Cardiac fibroblast (primary cell): ENCODE data around the gene CLIC6.

Experiments used
- DNase-seq, 2 donors: peaks; one replicate each; pipeline versions ENCODE4 v3.0.0 to v3.0.0-alpha.2; 2010; ENCODE audit warnings: low read depth in 2 of 2
- H3K4me3 ChIP-seq, 2 donors: replicated peaks in 1 of 2; 1 replicate in 1 of 2; 2 replicates in 1 of 2; pipeline ENCODE4 v1.5.1; 2011; ENCODE audit warnings: low read depth in 2 of 2, low read length in 2 of 2, mild to moderate bottlenecking in 2 of 2, moderate library complexity in 1 of 2
- CTCF ChIP-seq: IDR thresholded peaks from one replicate; pipeline ENCODE4 v1.5.1; 2011; ENCODE audit warnings: low read depth, mild to moderate bottlenecking, low read length, inconsistent platforms

Gene CLIC6

DNA sequence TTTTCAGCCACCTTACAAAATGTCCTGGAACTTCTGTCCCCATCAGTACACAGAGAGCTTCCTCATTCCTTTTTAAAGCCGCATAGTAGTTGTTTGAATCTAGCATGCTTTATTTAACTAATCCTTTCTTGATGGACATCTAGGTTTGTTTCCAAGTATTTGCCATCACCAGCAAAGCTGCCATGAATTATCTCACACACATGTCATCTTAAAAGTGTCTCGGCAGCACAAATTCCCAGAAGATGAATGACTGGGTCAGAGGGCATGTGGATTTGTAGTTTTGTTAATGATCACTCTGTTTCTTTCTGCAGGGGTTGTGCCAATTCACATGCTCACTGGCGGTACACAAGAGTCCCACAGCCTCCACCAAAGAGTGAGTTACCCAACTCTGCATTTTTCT is 68.3 kb downstream of the CLIC6 start:
- H3K4me3 ChIP-seq = no peak overlapping the region
- no peak for TF ChIP-seq CTCF
- DNase-seq = peak in 1 of 2 donors; percentile 29

GRCh38 chr21:34740198-34740597 is 71.4 kb downstream of the CLIC6 start:
- TF ChIP-seq CTCF = no peak
- H3K4me3 ChIP-seq = no peak overlapping the region
- DNase-seq = no peak

DNA sequence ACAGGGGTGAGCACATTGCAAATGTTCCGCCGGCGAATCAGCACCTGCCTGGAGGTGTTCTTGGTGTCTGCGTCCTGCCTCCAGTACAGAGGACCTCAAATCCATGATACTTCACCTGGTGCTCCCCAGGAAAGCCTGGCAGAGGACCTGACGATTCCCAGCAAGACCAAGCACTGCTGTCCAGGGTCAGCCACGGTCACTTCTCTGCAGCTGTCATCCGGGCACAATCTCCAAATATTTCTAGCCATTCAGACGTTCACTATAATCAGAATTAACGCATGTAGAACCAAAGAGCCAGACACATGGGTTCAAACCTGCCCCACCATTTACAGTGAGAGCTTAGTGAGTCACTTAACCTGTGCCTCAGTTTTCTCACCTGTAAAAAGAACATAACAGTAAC is 74.5 kb downstream of the CLIC6 start:
- no peak for DNase-seq
- no peak for TF ChIP-seq CTCF
- no peak overlapping the region for H3K4me3 ChIP-seq

DNA sequence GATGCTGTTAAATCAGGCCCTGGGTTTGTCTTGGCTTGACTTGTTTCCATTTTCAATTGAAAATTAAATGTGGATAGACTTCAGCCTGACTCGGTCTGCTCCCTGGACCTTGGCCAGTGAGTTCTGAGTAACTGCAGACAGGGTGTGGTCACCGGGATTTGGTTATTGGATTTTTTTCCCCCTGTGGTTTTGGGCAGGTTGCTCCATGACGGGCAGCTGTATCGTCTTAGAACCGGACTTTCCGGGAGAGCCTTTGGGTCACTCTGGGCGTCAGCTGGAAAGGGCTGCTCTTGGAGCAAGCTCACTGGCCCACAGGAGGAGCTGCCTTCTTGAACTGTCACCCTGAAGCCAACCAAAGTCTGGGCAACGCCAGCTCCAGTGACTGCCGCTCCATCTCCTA is 75.0 kb downstream of the CLIC6 start:
- no peak for TF ChIP-seq CTCF
- peak; percentile 56 to 84 for DNase-seq
- H3K4me3 ChIP-seq = no peak overlapping the region

DNA sequence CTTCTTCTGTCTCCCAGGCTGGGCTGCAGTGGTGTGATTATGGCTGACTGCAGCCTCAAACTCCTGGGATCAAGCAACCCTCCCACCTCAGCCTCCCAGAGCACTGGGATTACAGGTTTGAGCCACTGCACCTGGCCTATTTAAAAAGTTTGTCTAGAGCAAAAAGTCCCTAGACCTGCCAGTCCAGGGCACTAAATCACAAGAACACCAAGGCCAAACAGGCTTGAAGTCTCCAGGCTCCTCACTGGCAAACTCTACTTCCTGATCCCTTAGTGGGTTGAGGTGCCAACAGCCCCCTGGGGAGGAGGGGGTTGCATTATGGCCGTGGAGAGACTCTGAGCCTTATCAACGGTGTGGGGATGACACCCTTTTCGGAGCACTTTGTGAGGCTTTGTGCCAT is 76.0 kb downstream of the CLIC6 start:
- TF ChIP-seq CTCF = no peak
- no peak for DNase-seq
- H3K4me3 ChIP-seq = no peak overlapping the region

GRCh38 chr21:34745557-34746255 is 76.9 kb downstream of the CLIC6 start:
- DNase-seq = peak; percentile 91 to 92
- TF ChIP-seq CTCF = peak; percentile 88
- peak overlapping the region in 1 of 2 donors; percentile 44 for H3K4me3 ChIP-seq

GRCh38 chr21:34748862-34749261 is 80.1 kb downstream of the CLIC6 start:
- DNase-seq = no peak
- no peak overlapping the region for H3K4me3 ChIP-seq
- no peak for TF ChIP-seq CTCF
